ENCODE data around the gene PARD3B.

Gene PARD3B

GRCh38 chr2:204744506-204744905 is 199.2 kb downstream of the PARD3B start:
- H3K4me3 ChIP-seq (ENCODE audit: low read length), result no peak overlapping the region
- no peaks in the 10 kb centered on the region for H3K4me1 ChIP-seq (ENCODE audit: control insufficient read depth, low read depth, low read length)
- H3K9ac ChIP-seq (ENCODE audit: low read length), result no peak overlapping the region
- H3K27me3 ChIP-seq (ENCODE audit: control insufficient read depth, insufficient read depth, low read length), result no peaks in the 10 kb centered on the region
- no peaks in the 10 kb centered on the region for H3K9me3 ChIP-seq (ENCODE audit: control insufficient read depth, low read depth, low read length)
- no peaks in the 10 kb centered on the region for H3K36me3 ChIP-seq (ENCODE audit: control insufficient read depth, low read depth, low read length)
- H3K27ac ChIP-seq (ENCODE audit: low read length), result no peak overlapping the region

- Histone ChIP-seq H3K27ac (ENCODE audit: low read length) (no peak overlapping the region), H3K9ac (ENCODE audit: low read length) (no peak overlapping the region), H3K27me3 (ENCODE audit: control insufficient read depth, insufficient read depth, low read length) (no peaks in the 10 kb centered on the region), H3K4me3 (ENCODE audit: low read length) (no peak overlapping the region), H3K9me3 (ENCODE audit: control insufficient read depth, low read depth, low read length) (no peaks in the 10 kb centered on the region), H3K4me1 (ENCODE audit: control insufficient read depth, low read depth, low read length) (no peaks in the 10 kb centered on the region), H3K36me3 (ENCODE audit: control insufficient read depth, low read depth, low read length) (no peaks in the 10 kb centered on the region)
Observed at GRCh38 chr2:204748286-204748685, 203.0 kb downstream of the PARD3B start.

GRCh38 chr2:204749319-204749718 is 204.0 kb downstream of the PARD3B start:
- no peaks in the 10 kb centered on the region for H3K4me1 ChIP-seq (ENCODE audit: control insufficient read depth, low read depth, low read length)
- H3K9me3 ChIP-seq (ENCODE audit: control insufficient read depth, low read depth, low read length), result no peaks in the 10 kb centered on the region
- H3K27ac ChIP-seq (ENCODE audit: low read length), result no peak overlapping the region
- no peaks in the 10 kb centered on the region for H3K36me3 ChIP-seq (ENCODE audit: control insufficient read depth, low read depth, low read length)
- H3K27me3 ChIP-seq (ENCODE audit: control insufficient read depth, insufficient read depth, low read length), result no peaks in the 10 kb centered on the region
- H3K9ac ChIP-seq (ENCODE audit: low read length), result no peak overlapping the region
- no peak overlapping the region for H3K4me3 ChIP-seq (ENCODE audit: low read length)

- H3K4me1 ChIP-seq (ENCODE audit: control insufficient read depth, low read depth, low read length), result no peaks in the 10 kb centered on the region
- no peak overlapping the region for H3K27ac ChIP-seq (ENCODE audit: low read length)
- H3K9me3 ChIP-seq (ENCODE audit: control insufficient read depth, low read depth, low read length), result no peaks in the 10 kb centered on the region
- H3K9ac ChIP-seq (ENCODE audit: low read length), result no peak overlapping the region
- no peaks in the 10 kb centered on the region for H3K27me3 ChIP-seq (ENCODE audit: control insufficient read depth, insufficient read depth, low read length)
- no peaks in the 10 kb centered on the region for H3K36me3 ChIP-seq (ENCODE audit: control insufficient read depth, low read depth, low read length)
- no peak overlapping the region for H3K4me3 ChIP-seq (ENCODE audit: low read length)
Observed at GRCh38 chr2:204750389-204750788, 205.1 kb downstream of the PARD3B start.

GRCh38 chr2:204751472-204751871 is 206.2 kb downstream of the PARD3B start:
- Histone ChIP-seq H3K4me3 (ENCODE audit: low read length) (no peak overlapping the region), H3K9me3 (ENCODE audit: control insufficient read depth, low read depth, low read length) (no peaks in the 10 kb centered on the region), H3K27me3 (ENCODE audit: control insufficient read depth, insufficient read depth, low read length) (no peaks in the 10 kb centered on the region)

GRCh38 chr2:204753841-204754240 is 208.6 kb downstream of the PARD3B start:
- no peaks in the 10 kb centered on the region for H3K36me3 ChIP-seq (ENCODE audit: control insufficient read depth, low read depth, low read length)
- H3K9ac ChIP-seq (ENCODE audit: low read length), result no peak overlapping the region
- H3K27me3 ChIP-seq (ENCODE audit: control insufficient read depth, insufficient read depth, low read length), result no peaks in the 10 kb centered on the region
- H3K4me1 ChIP-seq (ENCODE audit: control insufficient read depth, low read depth, low read length), result no peaks in the 10 kb centered on the region
- H3K27ac ChIP-seq (ENCODE audit: low read length), result no peak overlapping the region
- no peak overlapping the region for H3K4me3 ChIP-seq (ENCODE audit: low read length)
- no peaks in the 10 kb centered on the region for H3K9me3 ChIP-seq (ENCODE audit: control insufficient read depth, low read depth, low read length)

More at GRCh38 chr2:204751472-204751871, 206.2 kb downstream of the PARD3B start:
- no peaks in the 10 kb centered on the region for H3K36me3 ChIP-seq (ENCODE audit: control insufficient read depth, low read depth, low read length)
- no peak overlapping the region for H3K27ac ChIP-seq (ENCODE audit: low read length)
- no peak overlapping the region for H3K9ac ChIP-seq (ENCODE audit: low read length)
- H3K4me1 ChIP-seq (ENCODE audit: control insufficient read depth, low read depth, low read length), result no peaks in the 10 kb centered on the region

GRCh38 chr2:204754898-204755297 is 209.6 kb downstream of the PARD3B start:
- no peaks in the 10 kb centered on the region for H3K9me3 ChIP-seq (ENCODE audit: control insufficient read depth, low read depth, low read length)
- H3K27ac ChIP-seq (ENCODE audit: low read length), result no peak overlapping the region
- H3K36me3 ChIP-seq (ENCODE audit: control insufficient read depth, low read depth, low read length), result no peaks in the 10 kb centered on the region

GRCh38 chr2:204763974-204764703 is 218.9 kb downstream of the PARD3B start:
- H3K9ac ChIP-seq (ENCODE audit: low read length), result no peak overlapping the region
- no peak overlapping the region for H3K4me3 ChIP-seq (ENCODE audit: low read length)
- no peak overlapping the region for H3K27ac ChIP-seq (ENCODE audit: low read length)
- H3K9me3 ChIP-seq (ENCODE audit: control insufficient read depth, low read depth, low read length), result peaks cover 13% of the 10 kb centered on the region
- H3K27me3 ChIP-seq (ENCODE audit: control insufficient read depth, insufficient read depth, low read length), result no peaks in the 10 kb centered on the region
- H3K4me1 ChIP-seq (ENCODE audit: control insufficient read depth, low read depth, low read length), result no peaks in the 10 kb centered on the region
- no peaks in the 10 kb centered on the region for H3K36me3 ChIP-seq (ENCODE audit: control insufficient read depth, low read depth, low read length)

More at GRCh38 chr2:204754898-204755297, 209.6 kb downstream of the PARD3B start:
- H3K9ac ChIP-seq (ENCODE audit: low read length), result no peak overlapping the region
- H3K27me3 ChIP-seq (ENCODE audit: control insufficient read depth, insufficient read depth, low read length), result no peaks in the 10 kb centered on the region
- H3K4me1 ChIP-seq (ENCODE audit: control insufficient read depth, low read depth, low read length), result no peaks in the 10 kb centered on the region
- no peak overlapping the region for H3K4me3 ChIP-seq (ENCODE audit: low read length)

- Histone ChIP-seq H3K9me3 (ENCODE audit: control insufficient read depth, low read depth, low read length) (no peaks in the 10 kb centered on the region), H3K27me3 (ENCODE audit: control insufficient read depth, insufficient read depth, low read length) (no peaks in the 10 kb centered on the region), H3K27ac (ENCODE audit: low read length) (no peak overlapping the region), H3K9ac (ENCODE audit: low read length) (no peak overlapping the region), H3K4me3 (ENCODE audit: low read length) (no peak overlapping the region), H3K36me3 (ENCODE audit: control insufficient read depth, low read depth, low read length) (no peaks in the 10 kb centered on the region), H3K4me1 (ENCODE audit: control insufficient read depth, low read depth, low read length) (no peaks in the 10 kb centered on the region)
Observed at GRCh38 chr2:204770735-204771134, 225.5 kb downstream of the PARD3B start.

- Histone ChIP-seq H3K4me3 (ENCODE audit: low read length) (no peak overlapping the region), H3K27ac (ENCODE audit: low read length) (no peak overlapping the region), H3K27me3 (ENCODE audit: control insufficient read depth, insufficient read depth, low read length) (no peaks in the 10 kb centered on the region), H3K4me1 (ENCODE audit: control insufficient read depth, low read depth, low read length) (no peaks in the 10 kb centered on the region), H3K9ac (ENCODE audit: low read length) (no peak overlapping the region), H3K9me3 (ENCODE audit: control insufficient read depth, low read depth, low read length) (no peaks in the 10 kb centered on the region), H3K36me3 (ENCODE audit: control insufficient read depth, low read depth, low read length) (no peaks in the 10 kb centered on the region)
Observed at GRCh38 chr2:204771721-204772120, 226.4 kb downstream of the PARD3B start.

- Histone ChIP-seq H3K27ac (ENCODE audit: low read length) (no peak overlapping the region), H3K27me3 (ENCODE audit: control insufficient read depth, insufficient read depth, low read length) (no peaks in the 10 kb centered on the region), H3K4me3 (ENCODE audit: low read length) (no peak overlapping the region), H3K9me3 (ENCODE audit: control insufficient read depth, low read depth, low read length) (no peaks in the 10 kb centered on the region), H3K4me1 (ENCODE audit: control insufficient read depth, low read depth, low read length) (no peaks in the 10 kb centered on the region), H3K36me3 (ENCODE audit: control insufficient read depth, low read depth, low read length) (no peaks in the 10 kb centered on the region), H3K9ac (ENCODE audit: low read length) (no peak overlapping the region)
Observed at GRCh38 chr2:204772546-204772945, 227.3 kb downstream of the PARD3B start.

- H3K36me3 ChIP-seq (ENCODE audit: control insufficient read depth, low read depth, low read length), result no peaks in the 10 kb centered on the region
- H3K4me1 ChIP-seq (ENCODE audit: control insufficient read depth, low read depth, low read length), result no peaks in the 10 kb centered on the region
- H3K4me3 ChIP-seq (ENCODE audit: low read length), result no peak overlapping the region
- no peak overlapping the region for H3K27ac ChIP-seq (ENCODE audit: low read length)
- H3K27me3 ChIP-seq (ENCODE audit: control insufficient read depth, insufficient read depth, low read length), result no peaks in the 10 kb centered on the region
- no peak overlapping the region for H3K9ac ChIP-seq (ENCODE audit: low read length)
- no peaks in the 10 kb centered on the region for H3K9me3 ChIP-seq (ENCODE audit: control insufficient read depth, low read depth, low read length)
Observed at GRCh38 chr2:204775766-204776165, 230.5 kb downstream of the PARD3B start.

Measured in iPS-18a (cell line).